Vagina (tissue), 2 donors: ENCODE measurements around the gene ZSCAN20. TPM values are rescaled to one million over a fixed set of nuclear protein-coding genes. Genes with fewer than 3 reads are reported as not detected.
A peak's percentile ranks its signal among the peaks of the same experiment; 100 is the strongest.

Experiments
- DNase-seq, 2 donors: peaks; one replicate each; pipeline ENCODE4 v3.0.0-alpha.2; 2017; ENCODE audit errors: extremely low spot score in 2 of 2
- H3K27ac ChIP-seq: fragments of 200-600 bp; sonication (generic); one replicate; pipeline ENCODE4 v1.5.1; 2019
- H3K27me3 ChIP-seq: fragments of 200-600 bp; sonication (generic); one replicate; pipeline ENCODE4 v1.5.1; 2019
- H3K36me3 ChIP-seq, 2 donors: fragments of 200-600 bp; sonication (generic); one replicate each; pipeline ENCODE4 v1.5.1; 2017 to 2019
- H3K4me1 ChIP-seq: fragments of 200-600 bp; sonication (generic); one replicate; pipeline ENCODE4 v1.5.1; 2019
- H3K4me3 ChIP-seq, 2 donors: fragments of 200-600 bp; sonication (generic); 1 replicate in 1 of 2; 2 replicates in 1 of 2; pipeline ENCODE4 v1.5.1; 2016 to 2019
- H3K9me3 ChIP-seq: fragments of 200-600 bp; sonication (generic); one replicate; pipeline ENCODE4 v1.5.1; 2019
- POLR2A ChIP-seq, 2 donors: fragments of 450-650 bp; IDR thresholded peaks; one replicate each; pipeline ENCODE4 v1.6.1; 2017; ENCODE audit warnings: antibody characterized with exemption in 2 of 2, mild to moderate bottlenecking in 2 of 2, moderate library complexity in 2 of 2
- POLR2AphosphoS5 ChIP-seq, 2 donors: sonication (generic); formaldehyde crosslinking; IDR thresholded peaks; one replicate each; pipeline ENCODE4 v1.9.0; 2017; ENCODE audit warnings: antibody characterized with exemption in 2 of 2, mild to moderate bottlenecking in 2 of 2, low read depth in 1 of 2; ENCODE audit not compliant: insufficient read depth in 1 of 2
- intact Hi-C: fragments of 100-400 bp; cut with DNase I; formaldehyde crosslinking; loops from one replicate; pipeline ENCODE4 v1.15.1; 2023
- total RNA-seq: library from RNA; depleted of rRNA; stranded (reverse); fragments of >200 nt; gene quantifications from one replicate; pipeline ENCODE4 v1.2.3, GENCODE V29; 2016
- TF ChIP-seq, protein P1 (sequence below), 3 experiments: fragments of 450-650 bp in 2 of 3; fragments of 200-600 bp in 1 of 3; sonication (generic) in 1 of 3; IDR thresholded peaks; one replicate each; pipeline ENCODE4 v1.5.1; 2017 to 2019; ENCODE audit warnings: antibody characterized with exemption in 3 of 3, mild to moderate bottlenecking in 2 of 3, moderate library complexity in 2 of 3

The ZSCAN20 gene
- total RNA-seq = 4.4 TPM

DNA sequence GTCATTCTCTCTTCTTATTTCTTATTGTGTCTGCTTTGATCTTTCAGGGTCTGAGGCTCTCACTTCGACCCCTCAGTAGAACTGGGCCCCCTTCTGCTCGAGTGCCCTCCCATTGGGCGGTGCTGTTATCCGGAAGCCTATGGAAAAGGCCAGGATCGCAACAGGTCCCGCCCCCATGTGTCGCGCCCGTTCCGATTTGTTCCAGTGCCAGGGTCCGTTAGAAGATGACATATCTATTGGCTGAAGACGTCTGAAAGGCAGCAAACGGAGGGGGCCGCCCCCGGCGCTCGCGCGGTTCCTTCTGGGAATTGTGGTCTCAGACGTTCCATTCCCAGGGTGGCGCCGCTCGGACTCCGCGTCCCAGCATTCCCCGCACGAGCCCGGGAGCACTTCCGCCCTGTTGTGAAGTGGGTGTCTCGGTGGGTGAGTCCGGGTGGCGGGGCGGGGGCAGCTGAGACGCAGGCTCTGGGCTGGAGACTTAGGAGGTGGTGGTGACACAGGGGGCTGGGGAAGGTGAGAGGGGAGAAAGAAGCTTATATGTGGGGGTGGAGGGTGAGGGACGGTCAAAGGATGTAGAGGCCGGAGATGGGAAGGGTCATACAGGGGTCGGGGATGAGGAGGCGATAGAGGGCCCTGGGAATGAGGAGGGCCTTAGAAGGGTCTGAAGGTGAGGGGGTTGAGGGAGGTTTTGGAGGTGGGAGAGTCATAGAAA is at the start of gene ZSCAN20:
Gene ZSCAN20 (plus strand): TSS at position 377 of the 712 bp plus-strand sequence. CDS start 6,644 bp downstream, outside the sequence.
- intact Hi-C loops = no loop called here
- H3K4me3 ChIP-seq = peak within 1 kb of the TSS; percentile 65 to 67
- DNase-seq = peak in 1 of 2 donors; percentile 98
- no peaks in the 10 kb centered on the region for H3K27me3 ChIP-seq
- no peaks in the 10 kb centered on the region for H3K9me3 ChIP-seq
- peaks cover 24% of the 10 kb centered on the region for H3K4me1 ChIP-seq
- no peaks in the 10 kb centered on the region for H3K36me3 ChIP-seq
- peak; percentile 78 to 94 for TF ChIP-seq POLR2AphosphoS5 (IDR thresholded peaks at IDR 0.05; ENCODE audit: insufficient read depth in 1 of 2, low read depth in 1 of 2)
- TF ChIP-seq, protein P1, sequence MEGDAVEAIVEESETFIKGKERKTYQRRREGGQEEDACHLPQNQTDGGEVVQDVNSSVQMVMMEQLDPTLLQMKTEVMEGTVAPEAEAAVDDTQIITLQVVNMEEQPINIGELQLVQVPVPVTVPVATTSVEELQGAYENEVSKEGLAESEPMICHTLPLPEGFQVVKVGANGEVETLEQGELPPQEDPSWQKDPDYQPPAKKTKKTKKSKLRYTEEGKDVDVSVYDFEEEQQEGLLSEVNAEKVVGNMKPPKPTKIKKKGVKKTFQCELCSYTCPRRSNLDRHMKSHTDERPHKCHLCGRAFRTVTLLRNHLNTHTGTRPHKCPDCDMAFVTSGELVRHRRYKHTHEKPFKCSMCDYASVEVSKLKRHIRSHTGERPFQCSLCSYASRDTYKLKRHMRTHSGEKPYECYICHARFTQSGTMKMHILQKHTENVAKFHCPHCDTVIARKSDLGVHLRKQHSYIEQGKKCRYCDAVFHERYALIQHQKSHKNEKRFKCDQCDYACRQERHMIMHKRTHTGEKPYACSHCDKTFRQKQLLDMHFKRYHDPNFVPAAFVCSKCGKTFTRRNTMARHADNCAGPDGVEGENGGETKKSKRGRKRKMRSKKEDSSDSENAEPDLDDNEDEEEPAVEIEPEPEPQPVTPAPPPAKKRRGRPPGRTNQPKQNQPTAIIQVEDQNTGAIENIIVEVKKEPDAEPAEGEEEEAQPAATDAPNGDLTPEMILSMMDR (IDR thresholded peaks at IDR 0.05) = no peak
- peak in 1 of 2 donors; percentile 5 for TF ChIP-seq POLR2A (IDR thresholded peaks at IDR 0.05)
- peak within 1 kb of the TSS; percentile 85 for H3K27ac ChIP-seq

DNA sequence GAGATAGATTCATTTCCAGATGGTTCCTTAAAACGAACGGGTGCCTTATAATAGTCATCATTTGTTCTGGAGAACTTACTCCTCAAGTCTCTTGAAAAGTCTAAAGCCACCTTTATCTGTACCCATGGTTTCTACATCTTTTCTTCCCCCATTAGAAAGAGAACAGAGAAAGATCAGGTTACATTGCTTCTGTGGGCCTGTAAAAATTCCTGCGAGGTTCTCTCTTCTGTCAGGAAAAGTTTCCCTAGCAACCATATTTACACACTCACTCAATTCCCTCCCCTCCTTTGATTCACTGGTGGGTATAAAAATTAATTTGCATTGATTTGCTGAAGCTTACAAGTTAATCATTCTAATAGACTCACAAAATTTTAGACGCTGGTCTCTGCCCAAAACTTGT is 48.2 kb upstream of the ZSCAN20 start:
- Histone ChIP-seq H3K4me3 (no peak overlapping the region), H3K27ac (no peak overlapping the region), H3K4me1 (peaks cover 1% of the 10 kb centered on the region), H3K9me3 (no peaks in the 10 kb centered on the region), H3K27me3 (no peaks in the 10 kb centered on the region), H3K36me3 (no peaks in the 10 kb centered on the region)
- no peak for DNase-seq
- intact Hi-C loops = no loop called here
- TF ChIP-seq, protein P1 (IDR thresholded peaks at IDR 0.05) = no peak
- TF ChIP-seq POLR2A (IDR thresholded peaks at IDR 0.05) = no peak
- TF ChIP-seq POLR2AphosphoS5 (IDR thresholded peaks at IDR 0.05; ENCODE audit: insufficient read depth in 1 of 2, low read depth in 1 of 2) = no peak

DNA sequence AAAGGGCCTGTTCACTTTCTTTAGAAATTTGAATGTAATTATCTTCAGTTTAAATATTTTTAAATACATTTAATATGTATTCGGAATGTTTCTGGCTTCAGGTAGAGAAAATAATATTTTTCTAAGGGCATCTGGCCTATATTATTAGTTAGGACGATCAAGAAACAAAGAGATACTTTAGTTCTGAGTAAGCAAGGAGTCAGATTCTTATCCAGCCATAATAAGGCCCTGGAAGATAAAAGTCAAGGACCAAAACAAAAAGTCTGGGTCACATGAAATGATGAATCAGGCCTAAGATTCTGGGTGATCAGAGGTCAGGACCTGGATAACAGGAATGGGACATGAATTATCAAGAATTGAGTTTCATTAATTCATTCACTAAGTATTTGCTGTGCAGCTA is 47.8 kb upstream of the ZSCAN20 start:
- intact Hi-C loops = no loop called here

DNA sequence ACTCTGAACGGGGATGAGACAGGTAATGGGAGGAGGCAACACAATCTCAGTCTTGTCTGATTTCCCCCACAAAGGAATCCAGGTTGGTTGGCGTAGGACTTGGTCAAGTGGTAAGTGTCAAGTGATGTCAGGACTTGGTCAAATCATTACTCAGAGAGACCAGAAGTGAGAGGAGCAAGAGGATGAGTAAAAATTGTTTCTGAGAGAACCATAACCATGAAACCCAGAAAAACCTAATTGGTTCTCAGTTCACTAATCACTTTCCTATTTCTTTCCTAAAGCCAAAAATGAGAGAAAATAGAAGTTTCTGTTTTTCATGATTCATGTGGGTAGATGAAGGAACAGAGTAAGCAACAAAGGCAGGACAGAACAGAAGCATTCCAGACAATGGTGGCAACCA is 46.5 kb upstream of the ZSCAN20 start:
- H3K4me1 ChIP-seq = peaks cover 12% of the 10 kb centered on the region
- no peaks in the 10 kb centered on the region for H3K36me3 ChIP-seq
- TF ChIP-seq POLR2A (IDR thresholded peaks at IDR 0.05) = no peak
- TF ChIP-seq POLR2AphosphoS5 (IDR thresholded peaks at IDR 0.05; ENCODE audit: insufficient read depth in 1 of 2, low read depth in 1 of 2) = no peak
- no peaks in the 10 kb centered on the region for H3K9me3 ChIP-seq
- intact Hi-C loops = no loop called here
- no peaks in the 10 kb centered on the region for H3K27me3 ChIP-seq
- no peak overlapping the region for H3K4me3 ChIP-seq
- no peak overlapping the region for H3K27ac ChIP-seq
- DNase-seq = no peak

More for the DNA sequence above, 47.8 kb upstream of the ZSCAN20 start:
- Histone ChIP-seq H3K4me3 (no peak overlapping the region), H3K27ac (no peak overlapping the region), H3K36me3 (no peaks in the 10 kb centered on the region), H3K9me3 (no peaks in the 10 kb centered on the region), H3K27me3 (no peaks in the 10 kb centered on the region), H3K4me1 (peaks cover 5% of the 10 kb centered on the region)
- TF ChIP-seq POLR2AphosphoS5 (IDR thresholded peaks at IDR 0.05; ENCODE audit: insufficient read depth in 1 of 2, low read depth in 1 of 2) = no peak
- no peak for TF ChIP-seq POLR2A (IDR thresholded peaks at IDR 0.05)
- TF ChIP-seq, protein P1 (IDR thresholded peaks at IDR 0.05) = no peak
- DNase-seq = no peak

DNA sequence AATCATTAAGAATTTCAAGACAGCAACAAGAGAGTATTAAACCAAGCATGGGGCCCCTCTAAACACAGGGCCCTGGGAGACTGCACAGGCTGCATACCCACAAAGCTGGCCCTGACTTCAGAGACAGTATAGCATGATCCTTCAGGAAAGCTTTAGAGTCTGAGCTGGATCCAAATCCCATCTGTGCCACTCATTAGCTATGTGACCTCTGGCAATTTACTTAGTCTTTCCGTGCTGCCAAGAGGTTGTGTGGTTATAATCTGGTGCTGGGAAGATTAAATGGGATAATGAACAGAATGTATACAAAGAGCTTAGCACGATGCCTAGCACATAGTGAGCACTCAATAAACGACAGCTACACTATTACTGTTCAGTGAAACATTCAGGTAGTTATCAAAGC is 45.5 kb upstream of the ZSCAN20 start:
- intact Hi-C loops = no loop called here
- no peaks in the 10 kb centered on the region for H3K36me3 ChIP-seq
- no peak for TF ChIP-seq POLR2A (IDR thresholded peaks at IDR 0.05)
- TF ChIP-seq POLR2AphosphoS5 (IDR thresholded peaks at IDR 0.05; ENCODE audit: insufficient read depth in 1 of 2, low read depth in 1 of 2) = no peak
- TF ChIP-seq, protein P1 (IDR thresholded peaks at IDR 0.05) = no peak

More for the DNA sequence above, 45.5 kb upstream of the ZSCAN20 start:
- peaks cover 12% of the 10 kb centered on the region for H3K4me1 ChIP-seq
- no peak for DNase-seq
- H3K27ac ChIP-seq = no peak overlapping the region
- no peak overlapping the region for H3K4me3 ChIP-seq
- H3K27me3 ChIP-seq = no peaks in the 10 kb centered on the region
- no peaks in the 10 kb centered on the region for H3K9me3 ChIP-seq
